Astrocyte (in vitro differentiated cells and primary cell): ENCODE measurements around the gene TRIP10. TPM values are rescaled to one million over a fixed set of nuclear protein-coding genes. Genes with fewer than 3 reads are reported as not detected.

Experiments used
- DNase-seq: peaks from one replicate; pipeline ENCODE4 v3.0.0-alpha.2; 2010; ENCODE audit warnings: low read depth
- FAIRE-seq: peaks from 2 replicates; lab custom pipeline; 2011; peaks lifted over from hg19 to GRCh38; lab: Jason Lieb, UNC
- H2AFZ ChIP-seq: 2 replicates; pipeline ENCODE4 v1.6.0; 2012; ENCODE audit warnings: low read depth, low read length, inconsistent platforms
- H3K27ac ChIP-seq: 2 replicates; pipeline ENCODE4 v1.5.1; 2011; ENCODE audit warnings: low read depth, low read length, inconsistent platforms
- H3K27me3 ChIP-seq: 2 replicates; pipeline ENCODE4 v1.6.0; 2011; ENCODE audit warnings: low read length, inconsistent platforms; ENCODE audit not compliant: insufficient read depth
- H3K36me3 ChIP-seq: 2 replicates; pipeline ENCODE4 v1.5.1; 2011; ENCODE audit warnings: low read length, inconsistent platforms; ENCODE audit not compliant: insufficient read depth
- H3K4me1 ChIP-seq: 2 replicates; pipeline ENCODE4 v1.5.1; 2011; ENCODE audit warnings: low read length, inconsistent platforms; ENCODE audit not compliant: insufficient read depth
- H3K4me2 ChIP-seq: 2 replicates; pipeline ENCODE4 v1.6.0; 2012; ENCODE audit warnings: low read length, inconsistent platforms
- H3K4me3 ChIP-seq: 2 replicates; pipeline ENCODE4 v1.5.1; 2011; ENCODE audit warnings: low read depth, mild to moderate bottlenecking, low read length, inconsistent platforms; ENCODE audit not compliant: insufficient read depth
- H3K79me2 ChIP-seq: 2 replicates; pipeline ENCODE4 v1.6.0; 2012; ENCODE audit warnings: mild to moderate bottlenecking, low read length, inconsistent platforms; ENCODE audit not compliant: insufficient read depth
- H3K9ac ChIP-seq: 2 replicates; pipeline ENCODE4 v1.6.0; 2012; ENCODE audit warnings: mild to moderate bottlenecking, low read length, inconsistent platforms
- H3K9me3 ChIP-seq: 2 replicates; pipeline ENCODE4 v1.5.1; 2012; ENCODE audit warnings: low read depth, mild to moderate bottlenecking, low read length, inconsistent platforms; ENCODE audit not compliant: insufficient read depth
- H4K20me1 ChIP-seq: 2 replicates; pipeline ENCODE4 v1.6.0; 2012; ENCODE audit warnings: low read length, inconsistent platforms; ENCODE audit not compliant: insufficient read depth
- H3K27ac Mint-ChIP-seq: one replicate; pipeline ENCODE4 v1.8.0; 2021; ENCODE audit warnings: mild to moderate bottlenecking, mixed read lengths; ENCODE audit not compliant: unreplicated experiment
- H3K27me3 Mint-ChIP-seq: one replicate; pipeline ENCODE4 v1.8.0; 2021; ENCODE audit warnings: low read depth, mixed read lengths; ENCODE audit not compliant: unreplicated experiment
- H3K36me3 Mint-ChIP-seq: one replicate; pipeline ENCODE4 v1.8.0; 2021; ENCODE audit warnings: low read depth, mixed read lengths; ENCODE audit not compliant: unreplicated experiment
- H3K4me1 Mint-ChIP-seq: one replicate; pipeline ENCODE4 v1.8.0; 2021; ENCODE audit warnings: low read depth, mixed read lengths; ENCODE audit not compliant: unreplicated experiment
- H3K4me3 Mint-ChIP-seq: one replicate; pipeline ENCODE4 v1.8.0; 2021; ENCODE audit warnings: mild to moderate bottlenecking, moderate library complexity, mixed read lengths; ENCODE audit not compliant: unreplicated experiment
- H3K9me3 Mint-ChIP-seq: one replicate; pipeline ENCODE4 v1.8.0; 2021; ENCODE audit warnings: mild to moderate bottlenecking, mixed read lengths; ENCODE audit not compliant: unreplicated experiment
- EZH2 ChIP-seq: IDR thresholded peaks from 2 replicates; pipeline ENCODE4 v1.6.1; 2012; ENCODE audit warnings: mild to moderate bottlenecking, low read length, inconsistent platforms; ENCODE audit not compliant: insufficient read depth
- total RNA-seq: library from RNA; stranded (reverse); gene quantifications from 2 replicates; pipeline ENCODE4 v1.2.1, GENCODE V29; 2021
- TF ChIP-seq, protein P1 (sequence below): IDR thresholded peaks from 2 replicates; pipeline ENCODE4 v1.5.1; 2011; ENCODE audit warnings: low read depth, mild to moderate bottlenecking, inconsistent platforms, low read length, moderate library complexity; ENCODE audit not compliant: insufficient read depth

Gene TRIP10
- total RNA-seq, 1 donor from 2014 or later, result 41.4 TPM

DNA sequence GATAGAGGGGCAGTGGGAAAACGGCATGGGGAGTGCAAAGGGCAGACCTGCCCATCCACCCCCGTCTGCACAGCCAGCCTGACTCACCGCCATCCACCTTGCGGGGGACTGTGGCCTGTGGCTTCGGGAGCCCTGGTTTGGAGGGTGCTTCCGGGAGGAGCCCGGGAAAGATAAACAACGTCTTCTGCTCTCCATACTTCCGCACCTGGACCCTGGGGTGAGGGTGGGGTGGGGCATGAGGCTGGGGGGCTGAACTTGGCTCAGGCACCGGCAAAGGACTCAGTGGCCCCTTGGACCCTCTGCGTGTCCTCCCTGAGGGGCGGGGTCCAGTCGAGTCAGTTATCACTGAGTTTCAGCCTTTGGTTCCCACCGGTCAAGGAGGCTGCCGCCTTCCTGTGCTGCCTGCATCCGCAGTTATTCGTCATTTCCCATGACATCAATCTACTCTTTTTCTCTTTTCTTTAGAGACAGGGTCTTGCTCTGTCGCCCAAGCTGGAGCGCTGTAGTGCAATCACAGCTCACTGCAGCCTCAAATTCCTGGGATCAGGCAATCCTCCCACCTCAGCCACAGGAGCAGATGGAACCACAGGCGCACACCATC, 5.3 kb upstream of the TRIP10 start:
- Mint-ChIP-seq H3K27me3 (no peaks in the 10 kb centered on the region), H3K27ac (no peak overlapping the region), H3K4me1 (peaks cover 13% of the 10 kb centered on the region), H3K36me3 (peaks cover 6% of the 10 kb centered on the region), H3K4me3 (no peak overlapping the region), H3K9me3 (peaks cover 3% of the 10 kb centered on the region)
- no peak for DNase-seq
- no peak for FAIRE-seq
- H4K20me1 ChIP-seq, result no peaks in the 10 kb centered on the region
- TF ChIP-seq, protein P1, sequence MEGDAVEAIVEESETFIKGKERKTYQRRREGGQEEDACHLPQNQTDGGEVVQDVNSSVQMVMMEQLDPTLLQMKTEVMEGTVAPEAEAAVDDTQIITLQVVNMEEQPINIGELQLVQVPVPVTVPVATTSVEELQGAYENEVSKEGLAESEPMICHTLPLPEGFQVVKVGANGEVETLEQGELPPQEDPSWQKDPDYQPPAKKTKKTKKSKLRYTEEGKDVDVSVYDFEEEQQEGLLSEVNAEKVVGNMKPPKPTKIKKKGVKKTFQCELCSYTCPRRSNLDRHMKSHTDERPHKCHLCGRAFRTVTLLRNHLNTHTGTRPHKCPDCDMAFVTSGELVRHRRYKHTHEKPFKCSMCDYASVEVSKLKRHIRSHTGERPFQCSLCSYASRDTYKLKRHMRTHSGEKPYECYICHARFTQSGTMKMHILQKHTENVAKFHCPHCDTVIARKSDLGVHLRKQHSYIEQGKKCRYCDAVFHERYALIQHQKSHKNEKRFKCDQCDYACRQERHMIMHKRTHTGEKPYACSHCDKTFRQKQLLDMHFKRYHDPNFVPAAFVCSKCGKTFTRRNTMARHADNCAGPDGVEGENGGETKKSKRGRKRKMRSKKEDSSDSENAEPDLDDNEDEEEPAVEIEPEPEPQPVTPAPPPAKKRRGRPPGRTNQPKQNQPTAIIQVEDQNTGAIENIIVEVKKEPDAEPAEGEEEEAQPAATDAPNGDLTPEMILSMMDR, result no peak
- TF ChIP-seq EZH2, result no peak
- no peak overlapping the region for H3K4me2 ChIP-seq
- no peaks in the 10 kb centered on the region for H3K27me3 ChIP-seq
- peaks cover 10% of the 10 kb centered on the region for H3K79me2 ChIP-seq
- H3K27ac ChIP-seq, result no peak overlapping the region
- H3K4me1 ChIP-seq, result peaks cover 24% of the 10 kb centered on the region
- no peaks in the 10 kb centered on the region for H3K36me3 ChIP-seq
- H3K9ac ChIP-seq, result no peak overlapping the region
- no peak overlapping the region for H3K4me3 ChIP-seq
- H2AFZ ChIP-seq, result no peak overlapping the region
- no peaks in the 10 kb centered on the region for H3K9me3 ChIP-seq

DNA sequence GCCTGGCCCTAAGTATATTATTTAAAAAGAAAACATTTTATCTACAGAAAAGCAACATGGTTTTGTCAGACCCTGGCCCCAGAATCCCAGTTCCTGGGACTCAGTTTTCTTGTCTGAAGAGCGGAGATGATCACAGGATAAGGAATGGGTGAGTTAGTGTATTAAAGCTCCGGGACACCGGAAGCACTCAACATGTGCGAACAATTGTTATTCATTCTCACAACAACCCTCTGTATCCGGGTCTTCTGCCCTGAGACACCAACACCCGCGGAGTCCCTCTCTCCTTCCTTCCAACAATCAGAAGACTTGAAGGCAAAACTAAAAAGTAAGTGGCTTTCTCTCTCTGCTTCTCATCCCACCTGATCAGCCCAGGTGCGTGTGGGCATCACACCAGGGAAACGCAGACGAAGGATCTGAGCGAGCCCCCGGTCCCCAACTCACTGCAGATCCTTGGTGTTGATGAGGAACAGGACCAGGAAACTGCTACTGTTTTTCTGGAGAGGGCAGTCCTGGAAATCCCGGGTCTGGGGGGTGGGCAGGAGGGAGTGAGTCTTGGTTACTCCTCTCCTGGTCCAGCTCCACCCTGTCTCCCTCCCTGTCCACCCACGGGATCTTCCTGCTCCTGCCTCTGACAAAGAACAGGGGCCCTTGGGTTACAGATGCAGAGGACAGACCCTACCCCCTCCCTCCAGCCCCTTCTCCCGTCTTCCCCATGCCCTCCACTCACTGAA, 4.1 kb upstream of the TRIP10 start:
- TF ChIP-seq EZH2, result no peak
- TF ChIP-seq, protein P1, result no peak
- Histone ChIP-seq H3K36me3 (no peaks in the 10 kb centered on the region), H3K4me1 (peaks cover 25% of the 10 kb centered on the region), H2AFZ (no peak overlapping the region), H3K9me3 (no peaks in the 10 kb centered on the region), H3K4me2 (peak overlapping the region; percentile 95), H3K9ac (peak overlapping the region; percentile 89), H3K27me3 (no peaks in the 10 kb centered on the region), H3K79me2 (peaks cover 17% of the 10 kb centered on the region), H4K20me1 (no peaks in the 10 kb centered on the region), H3K27ac (peak overlapping the region; percentile 93), H3K4me3 (no peak overlapping the region)
- Mint-ChIP-seq H3K4me1 (peaks cover 13% of the 10 kb centered on the region), H3K27ac (peak overlapping the region; percentile 93), H3K27me3 (no peaks in the 10 kb centered on the region), H3K4me3 (peak overlapping the region; percentile 99), H3K9me3 (peaks cover 3% of the 10 kb centered on the region), H3K36me3 (peaks cover 4% of the 10 kb centered on the region)
- FAIRE-seq (no peak), DNase-seq (no peak)
